ENCODE results near the gene DNAJC4.

GRCh38 chr11:64261556-64262080, 31.3 kb downstream of the DNAJC4 start:
- no peak for TF ChIP-seq CTCF (IDR thresholded peaks at IDR 0.05)
- no peak for TF ChIP-seq ATF6 (CRISPR knock-in tag; IDR thresholded peaks at IDR 0.05)
- no peak for TF ChIP-seq ATF2 (CRISPR knock-in tag; IDR thresholded peaks at IDR 0.05; ENCODE audit: borderline replicate concordance, low read depth)

All from WTC11 (cell line).